OCI-LY1 (cell line): Measurements from ENCODE around the gene FANCC.
A peak's percentile ranks its signal among the peaks of the same experiment; 100 is the strongest.

Experiments used
- H2AFZ ChIP-seq: fragments of 200-600 bp; sonication (generic), shearing (Covaris generic); 2 replicates; pipeline ENCODE4 v1.6.0; 2014; ENCODE audit warnings: antibody characterized with exemption, mild to moderate bottlenecking, low read length
- H3F3A ChIP-seq: fragments of 200-600 bp; sonication (generic), shearing (Covaris generic); 2 replicates; pipeline ENCODE4 v1.6.0; 2014; ENCODE audit warnings: mild to moderate bottlenecking, antibody characterized with exemption, low read length, moderate library complexity; ENCODE audit not compliant: insufficient read depth
- H3K27ac ChIP-seq: fragments of 200-600 bp; sonication (generic); 2 replicates; pipeline ENCODE4 v1.5.1; 2014; ENCODE audit warnings: low read length, mixed run types, mild to moderate bottlenecking, low read depth; ENCODE audit not compliant: poor library complexity, severe bottlenecking
- H3K27me3 ChIP-seq: fragments of 200-600 bp; sonication (generic); 2 replicates; pipeline ENCODE4 v1.6.0; 2014; ENCODE audit warnings: antibody characterized with exemption, mild to moderate bottlenecking, low read length, moderate library complexity; ENCODE audit not compliant: insufficient read depth
- H3K36me3 ChIP-seq: fragments of 200-600 bp; sonication (generic); 2 replicates; pipeline ENCODE4 v1.6.1; 2014; ENCODE audit warnings: mild to moderate bottlenecking, antibody characterized with exemption, low read length, moderate library complexity, mixed read lengths; ENCODE audit not compliant: insufficient read depth
- H3K4me1 ChIP-seq: fragments of 200-600 bp; sonication (generic); 2 replicates; pipeline ENCODE4 v1.5.1; 2014; ENCODE audit warnings: mild to moderate bottlenecking, low read length, moderate library complexity; ENCODE audit not compliant: insufficient read depth, severe bottlenecking
- H3K4me2 ChIP-seq: fragments of 200-600 bp; sonication (generic), shearing (Covaris generic); 2 replicates; pipeline ENCODE4 v1.6.1; 2014; ENCODE audit warnings: low read length
- H3K4me3 ChIP-seq: fragments of 200-600 bp; sonication (generic); 2 replicates; pipeline ENCODE4 v1.5.1; 2014; ENCODE audit warnings: low read length, low read depth, mild to moderate bottlenecking, mixed read lengths; ENCODE audit not compliant: poor library complexity, severe bottlenecking
- H3K79me2 ChIP-seq: fragments of 200-600 bp; shearing (Covaris generic); 2 replicates; pipeline ENCODE4 v1.6.1; 2016; ENCODE audit warnings: mixed run types, low read length, mixed read lengths; ENCODE audit not compliant: insufficient read depth
- H3K9ac ChIP-seq: fragments of 200-600 bp; sonication (generic), shearing (Covaris generic); 2 replicates; pipeline ENCODE4 v1.6.1; 2014; ENCODE audit warnings: mild to moderate bottlenecking, low read length, mixed read lengths
- H3K9me2 ChIP-seq: fragments of 200-600 bp; sonication (generic), shearing (Covaris generic); 2 replicates; pipeline ENCODE4 v1.6.1; 2014; ENCODE audit warnings: low read depth, mild to moderate bottlenecking, low read length, mixed read lengths
- H3K9me3 ChIP-seq: fragments of 200-600 bp; shearing (Covaris generic); 2 replicates; pipeline ENCODE4 v1.6.1; 2014; ENCODE audit warnings: low read length, mixed read lengths
- H4K20me1 ChIP-seq: fragments of 200-600 bp; sonication (generic), shearing (Covaris generic); 2 replicates; pipeline ENCODE4 v1.6.0; 2016; ENCODE audit warnings: mild to moderate bottlenecking, low read length; ENCODE audit not compliant: insufficient read depth
- CTCF ChIP-seq: fragments of 200-600 bp; sonication (generic), shearing (Covaris generic); IDR thresholded peaks from 2 replicates; pipeline ENCODE4 v1.5.1; 2017; ENCODE audit warnings: mild to moderate bottlenecking, antibody characterized with exemption, low read length, moderate library complexity, mixed read lengths
- EZH2 ChIP-seq: fragments of 200-600 bp; sonication (generic), shearing (Covaris generic); IDR thresholded peaks from 2 replicates; pipeline ENCODE4 v1.8.0; 2017; ENCODE audit warnings: borderline replicate concordance, mixed run types, mild to moderate bottlenecking, antibody characterized with exemption, low read length, moderate library complexity, mixed read lengths

The FANCC gene

GRCh38 chr9:95131023-95131943, 186.2 kb downstream of the FANCC start:
- Histone ChIP-seq H3F3A (no peaks in the 10 kb centered on the region; the same call in 1 of the 2 replicates), H2AFZ (no peak overlapping the region), H4K20me1 (no peaks in the 10 kb centered on the region), H3K4me1 (peaks cover 3% of the 10 kb centered on the region), H3K9me3 (no peaks in the 10 kb centered on the region), H3K36me3 (no peaks in the 10 kb centered on the region), H3K79me2 (no peaks in the 10 kb centered on the region), H3K4me3 (no peak overlapping the region), H3K27me3 (no peaks in the 10 kb centered on the region), H3K4me2 (no peak overlapping the region), H3K27ac (no peak overlapping the region), H3K9ac (no peak overlapping the region), H3K9me2 (no peaks in the 10 kb centered on the region)
- TF ChIP-seq EZH2 (no peak), CTCF (peak; percentile 93)

GRCh38 chr9:95130484-95130883, 187.0 kb downstream of the FANCC start:
- H3K4me2 ChIP-seq, result no peak overlapping the region
- H2AFZ ChIP-seq, result no peak overlapping the region
- no peaks in the 10 kb centered on the region for H3K36me3 ChIP-seq
- H3K9me2 ChIP-seq, result no peaks in the 10 kb centered on the region
- no peaks in the 10 kb centered on the region for H3K9me3 ChIP-seq
- peaks cover 3% of the 10 kb centered on the region for H3K4me1 ChIP-seq
- no peaks in the 10 kb centered on the region for H3K79me2 ChIP-seq
- H3K27me3 ChIP-seq, result no peaks in the 10 kb centered on the region
- H3K27ac ChIP-seq, result no peak overlapping the region
- H4K20me1 ChIP-seq, result no peaks in the 10 kb centered on the region
- no peak overlapping the region for H3K9ac ChIP-seq
- TF ChIP-seq EZH2 (no peak), CTCF (no peak)
- H3K4me3 ChIP-seq, result no peak overlapping the region
- no peaks in the 10 kb centered on the region; the same call in 1 of the 2 replicates for H3F3A ChIP-seq

- Histone ChIP-seq H3K9ac (no peak overlapping the region; the same call in 1 of the 2 replicates), H2AFZ (no peak overlapping the region)
Measured at GRCh38 chr9:95129476-95130291, 187.8 kb downstream of the FANCC start.

More at GRCh38 chr9:95129476-95130291, 187.8 kb downstream of the FANCC start:
- H3K4me2 ChIP-seq, result no peak overlapping the region
- no peaks in the 10 kb centered on the region; the same call in 1 of the 2 replicates for H3F3A ChIP-seq
- peaks cover 3% of the 10 kb centered on the region for H3K4me1 ChIP-seq
- no peaks in the 10 kb centered on the region for H3K36me3 ChIP-seq
- no peak overlapping the region for H3K4me3 ChIP-seq
- no peaks in the 10 kb centered on the region for H4K20me1 ChIP-seq
- no peaks in the 10 kb centered on the region for H3K79me2 ChIP-seq
- H3K27me3 ChIP-seq, result no peaks in the 10 kb centered on the region
- no peak for TF ChIP-seq CTCF
- no peak for TF ChIP-seq EZH2
- no peaks in the 10 kb centered on the region for H3K9me3 ChIP-seq
- H3K27ac ChIP-seq, result no peak overlapping the region
- H3K9me2 ChIP-seq, result no peaks in the 10 kb centered on the region
